Activated naive CD8-positive, alpha-beta T cell (primary cell): ENCODE results near the gene SPNS2.
"Not testable (repeated sequence)": the region's sequence is repeated elsewhere in the genome, so short reads cannot be mapped to it uniquely, and the experiment has no call there.

ENCODE experiments used
- H3K27ac Mint-ChIP-seq: one replicate; pipeline ENCODE4 v1.8.0; 2021; ENCODE audit warnings: mixed read lengths
- H3K27me3 Mint-ChIP-seq: one replicate; pipeline ENCODE4 v1.8.0; 2021; ENCODE audit warnings: mixed read lengths
- H3K36me3 Mint-ChIP-seq: one replicate; pipeline ENCODE4 v1.8.0; 2021; ENCODE audit warnings: mixed read lengths
- H3K4me1 Mint-ChIP-seq: one replicate; pipeline ENCODE4 v1.8.0; 2021; ENCODE audit warnings: low read depth, mixed read lengths
- H3K4me3 Mint-ChIP-seq: one replicate; pipeline ENCODE4 v1.8.0; 2021; ENCODE audit warnings: mild to moderate bottlenecking, mixed read lengths
- H3K9me3 Mint-ChIP-seq: one replicate; pipeline ENCODE4 v1.8.0; 2021; ENCODE audit warnings: low read depth, mixed read lengths

The SPNS2 gene

GRCh38 chr17:4562015-4562969, 63.6 kb downstream of the SPNS2 start:
- Mint-ChIP-seq H3K27ac (peak overlapping the region; percentile 34), H3K9me3 (no peaks in the 10 kb centered on the region), H3K27me3 (no peaks in the 10 kb centered on the region), H3K4me3 (peak overlapping the region; percentile 35), H3K36me3 (no peaks in the 10 kb centered on the region), H3K4me1 (peaks cover 28% of the 10 kb centered on the region)

GRCh38 chr17:4565209-4566141, 66.8 kb downstream of the SPNS2 start:
- Mint-ChIP-seq H3K9me3 (no peaks in the 10 kb centered on the region), H3K4me3 (peak overlapping the region; percentile 46), H3K27me3 (no peaks in the 10 kb centered on the region), H3K36me3 (no peaks in the 10 kb centered on the region), H3K4me1 (peaks cover 28% of the 10 kb centered on the region), H3K27ac (peak overlapping the region; percentile 25)

- no peak overlapping the region for H3K4me3 Mint-ChIP-seq
- H3K9me3 Mint-ChIP-seq, result no peaks in the 10 kb centered on the region
- no peaks in the 10 kb centered on the region for H3K27me3 Mint-ChIP-seq
- no peaks in the 10 kb centered on the region for H3K36me3 Mint-ChIP-seq
- H3K4me1 Mint-ChIP-seq, result peaks cover 26% of the 10 kb centered on the region
- no peak overlapping the region for H3K27ac Mint-ChIP-seq
These were observed 68.1 kb downstream of the SPNS2 start for GRCh38 chr17:4566785-4567184.

GRCh38 chr17:4569591-4569990, 70.9 kb downstream of the SPNS2 start:
- Mint-ChIP-seq H3K36me3 (no peaks in the 10 kb centered on the region), H3K4me1 (peaks cover 21% of the 10 kb centered on the region), H3K27ac (no peak overlapping the region), H3K4me3 (no peak overlapping the region), H3K9me3 (no peaks in the 10 kb centered on the region), H3K27me3 (no peaks in the 10 kb centered on the region)

GRCh38 chr17:4572131-4572530, 73.5 kb downstream of the SPNS2 start:
- no peaks in the 10 kb centered on the region for H3K36me3 Mint-ChIP-seq
- peaks cover 13% of the 10 kb centered on the region for H3K4me1 Mint-ChIP-seq
- no peaks in the 10 kb centered on the region for H3K9me3 Mint-ChIP-seq
- no peak overlapping the region for H3K4me3 Mint-ChIP-seq
- H3K27me3 Mint-ChIP-seq, result no peaks in the 10 kb centered on the region
- H3K27ac Mint-ChIP-seq, result no peak overlapping the region

GRCh38 chr17:4573115-4573514, 74.4 kb downstream of the SPNS2 start:
- H3K4me3 Mint-ChIP-seq, result peak overlapping the region; percentile 7
- no peaks in the 10 kb centered on the region for H3K27me3 Mint-ChIP-seq
- H3K9me3 Mint-ChIP-seq, result no peaks in the 10 kb centered on the region
- H3K27ac Mint-ChIP-seq, result peak overlapping the region; percentile 58
- H3K4me1 Mint-ChIP-seq, result peaks cover 13% of the 10 kb centered on the region
- no peaks in the 10 kb centered on the region for H3K36me3 Mint-ChIP-seq

- H3K27me3 Mint-ChIP-seq, result no peaks in the 10 kb centered on the region
- H3K4me1 Mint-ChIP-seq, result peaks cover 13% of the 10 kb centered on the region
- H3K9me3 Mint-ChIP-seq, result no peaks in the 10 kb centered on the region
- peak overlapping the region; percentile 68 for H3K27ac Mint-ChIP-seq
- H3K4me3 Mint-ChIP-seq, result peak overlapping the region; percentile 7
- H3K36me3 Mint-ChIP-seq, result no peaks in the 10 kb centered on the region
These were observed 75.0 kb downstream of the SPNS2 start for GRCh38 chr17:4573669-4574068.

GRCh38 chr17:4574448-4575045, 75.9 kb downstream of the SPNS2 start:
- H3K27me3 Mint-ChIP-seq, result no peaks in the 10 kb centered on the region
- H3K9me3 Mint-ChIP-seq, result no peaks in the 10 kb centered on the region
- no peaks in the 10 kb centered on the region for H3K36me3 Mint-ChIP-seq
- H3K4me1 Mint-ChIP-seq, result peaks cover 13% of the 10 kb centered on the region
- H3K27ac Mint-ChIP-seq, result peak overlapping the region; percentile 68
- H3K4me3 Mint-ChIP-seq, result no peak overlapping the region

GRCh38 chr17:4576161-4576558, 77.5 kb downstream of the SPNS2 start:
- Mint-ChIP-seq H3K4me3 (no peak overlapping the region), H3K9me3 (no peaks in the 10 kb centered on the region), H3K27ac (no peak overlapping the region), H3K4me1 (peaks cover 13% of the 10 kb centered on the region), H3K27me3 (peaks cover 2% of the 10 kb centered on the region), H3K36me3 (no peaks in the 10 kb centered on the region)

- no peak overlapping the region for H3K27ac Mint-ChIP-seq
These were observed 78.1 kb downstream of the SPNS2 start for GRCh38 chr17:4576729-4577322.

GRCh38 chr17:4577386-4577993, 78.8 kb downstream of the SPNS2 start:
- H3K4me3 Mint-ChIP-seq, result no peak overlapping the region
- peaks cover 13% of the 10 kb centered on the region for H3K4me1 Mint-ChIP-seq
- H3K36me3 Mint-ChIP-seq, result no peaks in the 10 kb centered on the region
- H3K27me3 Mint-ChIP-seq, result peaks cover 5% of the 10 kb centered on the region
- H3K9me3 Mint-ChIP-seq, result no peaks in the 10 kb centered on the region
- no peak overlapping the region for H3K27ac Mint-ChIP-seq

More at GRCh38 chr17:4576729-4577322, 78.1 kb downstream of the SPNS2 start:
- Mint-ChIP-seq H3K4me1 (peaks cover 13% of the 10 kb centered on the region), H3K4me3 (no peak overlapping the region), H3K36me3 (no peaks in the 10 kb centered on the region), H3K9me3 (no peaks in the 10 kb centered on the region), H3K27me3 (peaks cover 5% of the 10 kb centered on the region)

GRCh38 chr17:4578349-4578748, 79.7 kb downstream of the SPNS2 start:
- not testable (repeated sequence) for H3K9me3 Mint-ChIP-seq, H3K4me3 Mint-ChIP-seq, H3K27me3 Mint-ChIP-seq, H3K36me3 Mint-ChIP-seq, H3K4me1 Mint-ChIP-seq, H3K27ac Mint-ChIP-seq

GRCh38 chr17:4579678-4580077, 81.0 kb downstream of the SPNS2 start:
- Mint-ChIP-seq H3K4me3 (no peak overlapping the region), H3K4me1 (peaks cover 5% of the 10 kb centered on the region), H3K27ac (no peak overlapping the region), H3K27me3 (peaks cover 12% of the 10 kb centered on the region), H3K36me3 (no peaks in the 10 kb centered on the region), H3K9me3 (no peaks in the 10 kb centered on the region)

GRCh38 chr17:4580291-4580690, 81.6 kb downstream of the SPNS2 start:
- peaks cover 12% of the 10 kb centered on the region for H3K27me3 Mint-ChIP-seq
- no peak overlapping the region for H3K4me3 Mint-ChIP-seq
- H3K27ac Mint-ChIP-seq, result no peak overlapping the region
- no peaks in the 10 kb centered on the region for H3K36me3 Mint-ChIP-seq
- peaks cover 6% of the 10 kb centered on the region for H3K4me1 Mint-ChIP-seq
- no peaks in the 10 kb centered on the region for H3K9me3 Mint-ChIP-seq
